Glomerular visceral epithelial cell (primary cell): ENCODE results near the gene ERBB4.
"Not testable (repeated sequence)": the region's sequence is repeated elsewhere in the genome, so short reads cannot be mapped to it uniquely, and the experiment has no call there.

Source experiments
- DNase-seq: peaks from one replicate; pipeline ENCODE4 v3.0.0-alpha.2; 2016; ENCODE audit errors: extremely low spot score

ERBB4 gene

GRCh38 chr2:212528106-212528856, 10.3 kb downstream of the ERBB4 start:
- no peak for DNase-seq

- no peak for DNase-seq
Observed at GRCh38 chr2:212526059-212526458, 12.5 kb downstream of the ERBB4 start.

DNA sequence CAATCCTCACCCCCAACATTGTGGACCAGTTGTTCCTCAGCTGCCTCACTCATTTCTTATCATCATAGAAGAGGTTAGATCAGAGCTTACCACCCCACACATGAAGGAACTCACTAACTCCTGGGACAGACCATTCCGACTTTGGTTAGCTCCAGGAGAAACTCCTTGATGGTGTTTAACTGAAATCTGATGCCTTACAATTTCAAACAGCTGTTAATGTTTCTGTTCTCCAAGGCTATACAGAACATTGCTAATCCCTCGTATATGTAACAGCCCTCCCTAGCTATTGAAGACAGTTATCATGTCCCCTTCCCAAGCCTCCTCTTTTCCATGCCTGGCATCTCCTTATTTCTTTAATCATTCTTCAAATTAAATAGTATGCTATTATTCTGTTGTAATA, 14.8 kb downstream of the ERBB4 start:
- DNase-seq: no peak

GRCh38 chr2:212520340-212520739, 18.3 kb downstream of the ERBB4 start:
- DNase-seq: peak; percentile 32

DNA sequence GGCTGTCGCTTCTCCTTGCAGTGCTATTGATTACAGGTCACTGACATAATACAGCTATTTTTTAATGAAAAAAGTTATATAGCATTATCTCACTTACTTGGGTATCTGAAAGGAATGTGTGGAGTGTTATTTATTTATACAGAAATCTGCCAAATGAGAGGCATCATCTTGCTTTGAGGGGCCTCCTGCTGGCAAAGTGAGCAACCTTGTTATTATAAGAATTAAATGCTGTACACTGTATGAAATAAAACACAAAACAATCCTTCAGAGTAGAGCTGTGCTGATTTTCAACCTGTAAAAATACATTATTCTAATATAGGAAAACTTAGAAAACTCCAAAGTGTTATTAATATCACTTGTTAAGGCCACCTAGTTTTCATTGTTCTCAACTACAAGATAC, 20.9 kb downstream of the ERBB4 start:
- no peak for DNase-seq

DNA sequence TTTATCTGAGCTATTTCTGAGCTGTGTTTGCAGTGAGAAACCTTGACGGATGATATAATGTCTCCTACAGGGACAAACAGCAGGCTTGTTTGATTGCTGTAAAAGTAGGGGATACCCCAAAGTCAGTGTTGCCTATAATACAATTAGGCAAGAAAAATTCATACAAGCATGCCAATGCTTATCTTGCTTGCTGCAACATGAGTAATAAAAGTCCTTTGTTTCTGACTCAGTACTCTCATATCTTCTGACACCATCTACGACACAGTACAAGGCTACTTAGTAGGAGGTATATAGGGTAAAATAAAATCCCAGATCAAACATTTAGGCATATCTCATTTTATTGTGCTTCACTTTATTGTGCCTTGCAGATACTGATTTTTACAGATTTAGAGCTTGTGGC, 33.0 kb downstream of the ERBB4 start:
- DNase-seq: no peak

GRCh38 chr2:212495046-212495445, 43.6 kb downstream of the ERBB4 start:
- no peak for DNase-seq

DNA sequence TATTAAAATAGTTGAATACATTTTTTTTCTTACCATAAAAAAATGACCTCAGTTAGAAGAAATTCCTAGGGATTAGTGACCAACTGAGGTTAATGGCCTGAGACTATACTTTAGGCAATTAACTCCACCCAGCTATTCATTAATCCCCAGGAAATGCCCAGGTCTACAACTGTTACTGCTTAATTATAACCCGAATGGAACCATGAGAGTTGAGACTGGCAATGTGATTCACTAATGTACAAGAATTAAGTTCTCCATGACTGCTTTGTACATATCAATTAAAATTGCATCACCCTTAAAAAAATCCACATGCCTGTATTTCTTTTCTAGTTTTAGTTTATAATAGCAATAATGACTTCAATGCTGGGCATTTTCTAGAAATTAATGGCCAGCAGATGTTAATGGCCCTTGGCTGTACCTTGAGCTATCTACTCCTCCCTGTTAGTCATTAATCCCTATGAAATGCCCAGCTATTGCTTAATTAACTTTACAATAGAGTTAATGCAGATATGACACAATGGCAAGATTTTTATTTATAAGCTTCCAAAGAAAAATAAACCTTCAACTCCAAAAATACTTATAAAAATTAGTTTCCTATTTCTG, 44.1 kb downstream of the ERBB4 start:
- DNase-seq: no peak

DNA sequence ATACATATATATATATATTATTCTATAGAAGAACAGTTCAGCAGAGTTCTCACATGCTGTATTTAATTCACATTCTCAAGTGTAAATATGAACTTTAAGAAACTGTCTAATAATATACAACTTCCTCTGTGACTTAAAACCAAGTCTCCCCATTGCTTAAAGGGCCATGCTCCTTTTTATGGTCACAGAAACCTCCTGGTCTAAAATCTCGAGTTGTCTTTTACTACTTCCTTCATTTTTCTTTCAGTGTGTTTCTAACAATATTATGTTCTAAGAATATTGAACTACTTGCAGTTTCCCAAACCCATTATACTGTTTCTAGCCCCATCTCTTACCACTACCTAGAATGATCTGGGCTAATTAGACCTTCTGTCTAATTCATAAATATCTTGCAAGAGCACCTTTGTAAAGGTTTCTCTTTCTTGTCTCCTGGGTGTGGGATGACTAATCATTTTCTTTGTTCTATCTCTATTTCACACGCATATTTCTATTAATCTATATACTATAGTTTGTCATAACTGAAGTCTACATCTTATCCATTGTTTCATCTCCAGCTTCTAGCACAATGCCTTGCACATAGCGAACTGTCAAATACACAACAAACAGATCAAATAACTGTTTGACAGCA, 48.8 kb downstream of the ERBB4 start:
- no peak for DNase-seq

- DNase-seq: no peak
Observed at GRCh38 chr2:212488611-212489010, 50.0 kb downstream of the ERBB4 start.

DNA sequence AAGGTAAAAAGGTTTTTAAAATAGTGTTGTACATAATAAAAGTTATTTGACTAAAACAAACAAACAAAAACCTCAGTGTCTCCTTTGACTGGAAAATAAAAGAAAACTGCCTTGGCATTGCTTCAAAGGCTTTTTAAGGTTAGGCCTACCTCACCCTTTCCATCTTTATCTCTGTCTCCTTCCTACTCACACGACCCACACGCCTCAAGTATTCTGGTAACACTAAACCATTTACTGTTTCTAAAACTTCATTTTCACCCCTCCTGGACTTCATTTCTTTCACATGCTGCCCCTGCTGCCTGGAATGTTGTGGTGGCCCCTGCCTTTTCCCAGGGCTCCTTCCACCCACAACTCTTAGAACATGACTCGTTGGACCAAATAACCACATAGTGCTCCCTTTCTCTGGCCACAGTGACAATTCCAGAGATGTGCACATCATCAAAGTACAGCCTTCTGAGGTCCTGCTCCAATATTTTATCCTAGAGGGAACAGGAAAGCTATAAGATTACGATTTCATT, 54.0 kb downstream of the ERBB4 start:
- DNase-seq: peak; percentile 36

- no peak for DNase-seq
Observed at GRCh38 chr2:212480447-212480846, 58.2 kb downstream of the ERBB4 start.

DNA sequence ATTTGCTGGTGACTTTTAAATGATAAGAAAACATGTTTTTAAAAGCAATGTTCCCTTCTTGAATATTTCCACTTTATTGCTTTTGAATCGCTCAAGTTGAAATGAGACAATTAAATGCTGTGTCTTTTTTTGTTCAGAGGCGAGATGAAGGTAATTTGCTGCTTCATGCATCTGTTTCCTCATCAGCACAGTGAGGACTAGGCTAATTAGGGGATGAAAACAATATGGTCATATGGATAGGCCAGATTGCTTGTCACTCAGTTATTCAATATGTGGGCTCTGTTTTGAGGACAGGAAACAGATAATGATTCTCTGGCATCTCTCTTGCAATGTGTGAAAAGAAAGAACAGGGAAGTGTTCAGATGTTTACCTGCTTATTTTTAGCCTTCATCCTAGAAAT, 61.0 kb downstream of the ERBB4 start:
- no peak for DNase-seq

GRCh38 chr2:212473211-212473610, 65.4 kb downstream of the ERBB4 start:
- no peak for DNase-seq

- not testable (repeated sequence) for DNase-seq
Observed at GRCh38 chr2:212467551-212467950, 71.1 kb downstream of the ERBB4 start.

- no peak for DNase-seq
Observed at GRCh38 chr2:212465456-212465855, 73.1 kb downstream of the ERBB4 start.

DNA sequence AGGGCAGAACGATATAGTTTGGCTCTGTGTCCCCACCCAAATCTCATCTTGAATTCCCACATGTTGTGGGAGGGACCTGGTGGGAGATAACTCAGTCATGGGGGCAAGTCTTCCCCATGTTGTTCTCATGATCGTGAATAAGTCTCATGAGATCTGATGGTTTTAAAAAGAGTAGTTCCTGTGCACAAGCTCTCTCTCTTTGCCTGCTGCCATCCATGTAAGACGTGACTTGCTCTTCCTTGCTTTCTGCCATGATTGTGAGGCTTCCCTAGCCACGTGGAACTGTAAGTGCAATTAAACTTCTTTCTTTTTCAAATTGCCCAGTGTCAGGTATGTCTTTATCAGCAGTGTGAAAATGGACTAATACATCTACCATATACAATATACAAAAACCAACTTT, 76.9 kb downstream of the ERBB4 start:
- not testable (repeated sequence) for DNase-seq

GRCh38 chr2:212454149-212454548, 84.5 kb downstream of the ERBB4 start:
- DNase-seq: no peak

GRCh38 chr2:212451786-212452231, 86.8 kb downstream of the ERBB4 start:
- DNase-seq: peak; percentile 80

- DNase-seq: peak; percentile 49
Observed at GRCh38 chr2:212448698-212449097, 89.9 kb downstream of the ERBB4 start.

DNA sequence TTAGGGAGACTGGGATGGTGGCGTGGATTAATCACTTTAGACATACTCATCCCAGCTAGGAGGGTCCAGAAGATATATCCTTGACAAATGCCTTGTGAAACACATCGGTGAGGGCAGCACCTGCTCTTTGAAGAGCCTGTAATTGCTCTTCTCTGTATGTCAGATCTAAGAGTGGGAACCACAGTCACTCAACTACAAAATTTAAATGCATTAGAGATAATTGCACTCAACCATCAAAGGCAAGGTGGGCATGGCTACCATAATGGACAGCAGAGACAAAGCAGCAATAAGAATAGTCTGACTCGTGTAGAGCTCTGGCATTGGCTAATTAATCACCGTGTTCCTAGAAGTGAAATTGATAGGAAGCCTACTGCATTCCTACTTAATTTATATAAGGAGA, 96.8 kb downstream of the ERBB4 start:
- no peak for DNase-seq

GRCh38 chr2:212441141-212441540, 97.5 kb downstream of the ERBB4 start:
- no peak for DNase-seq
